Neuronal stem cell (in vitro differentiated cells): ENCODE results near the gene RC3H2.
"Not testable (repeated sequence)": the region's sequence is repeated elsewhere in the genome, so short reads cannot be mapped to it uniquely, and the experiment has no call there.

Source experiments
- DNase-seq: peaks from one replicate; pipeline ENCODE4 v3.0.0-alpha.2; 2013; ENCODE audit warnings: low spot score
- H2AFZ ChIP-seq: one replicate; pipeline ENCODE4 v1.6.1; 2013; ENCODE audit warnings: mild to moderate bottlenecking, low read length, inconsistent platforms
- H2AK5ac ChIP-seq: 2 replicates; pipeline ENCODE4 v1.6.1; 2013; ENCODE audit warnings: low read depth, mild to moderate bottlenecking, inconsistent platforms, low read length, moderate library complexity, mixed read lengths
- H2BK120ac ChIP-seq: 2 replicates; pipeline ENCODE4 v1.6.1; 2013; ENCODE audit warnings: low read depth, mild to moderate bottlenecking, inconsistent platforms, low read length, moderate library complexity, mixed read lengths
- H2BK12ac ChIP-seq: one replicate; pipeline ENCODE4 v1.6.1; 2013; ENCODE audit warnings: low read length, inconsistent platforms
- H2BK15ac ChIP-seq: 2 replicates; pipeline ENCODE4 v1.6.1; 2013; ENCODE audit warnings: mild to moderate bottlenecking, low read length, inconsistent platforms, mixed read lengths
- H2BK5ac ChIP-seq: one replicate; pipeline ENCODE4 v1.6.1; 2013; ENCODE audit warnings: inconsistent platforms, mild to moderate bottlenecking, low read length, moderate library complexity
- H3K14ac ChIP-seq: one replicate; pipeline ENCODE4 v1.6.1; 2013; ENCODE audit warnings: low read length, inconsistent platforms
- H3K18ac ChIP-seq: 2 replicates; pipeline ENCODE4 v1.6.1; 2013; ENCODE audit warnings: low read length, inconsistent platforms
- H3K23ac ChIP-seq: 2 replicates; pipeline ENCODE4 v1.6.1; 2013; ENCODE audit warnings: low read depth, mild to moderate bottlenecking, mixed read lengths, low read length, inconsistent platforms; ENCODE audit not compliant: poor library complexity
- H3K27ac ChIP-seq: replicated peaks from 3 replicates; pipeline ENCODE4 v1.5.1; 2013; ENCODE audit warnings: low read length, inconsistent platforms
- H3K27me3 ChIP-seq, 3 experiments: 2 replicates each; pipeline ENCODE4 v1.6.1; 2013; ENCODE audit warnings: low read length in 3 of 3, mild to moderate bottlenecking in 2 of 3, inconsistent platforms in 1 of 3, low read depth in 1 of 3, mixed read lengths in 1 of 3, moderate library complexity in 1 of 3; ENCODE audit not compliant: control insufficient read depth in 3 of 3, insufficient read depth in 3 of 3
- H3K36me3 ChIP-seq, 2 donors: replicated peaks in 1 of 2; 2 replicates each; pipeline ENCODE4 v1.6.1; 2013; ENCODE audit warnings: low read length in 2 of 2; ENCODE audit not compliant: control insufficient read depth in 2 of 2, insufficient read depth in 2 of 2
- H3K4ac ChIP-seq: 2 replicates; pipeline ENCODE4 v1.6.1; 2013; ENCODE audit warnings: inconsistent platforms, mild to moderate bottlenecking, low read length, moderate library complexity
- H3K4me1 ChIP-seq, 2 donors: 1 replicate in 1 of 2; 2 replicates in 1 of 2; pipeline ENCODE4 v1.6.1; 2013; ENCODE audit warnings: low read length in 2 of 2, low read depth in 1 of 2; ENCODE audit not compliant: control insufficient read depth in 2 of 2, insufficient read depth in 1 of 2
- H3K4me2 ChIP-seq: one replicate; pipeline ENCODE4 v1.6.1; 2013; ENCODE audit warnings: mild to moderate bottlenecking, low read length, inconsistent platforms; ENCODE audit not compliant: insufficient read depth, poor library complexity, severe bottlenecking
- H3K4me3 ChIP-seq, 2 donors: 2 replicates each; pipeline ENCODE4 v1.5.1; 2013; ENCODE audit warnings: low read length in 2 of 2, mild to moderate bottlenecking in 2 of 2, inconsistent platforms in 1 of 2, moderate library complexity in 1 of 2
- H3K79me1 ChIP-seq: one replicate; pipeline ENCODE4 v1.6.1; 2013; ENCODE audit warnings: low read depth, mild to moderate bottlenecking, inconsistent platforms, low read length, moderate library complexity
- H3K9ac ChIP-seq: one replicate; pipeline ENCODE4 v1.6.1; 2013; ENCODE audit warnings: mild to moderate bottlenecking, low read depth, low read length, inconsistent platforms; ENCODE audit not compliant: poor library complexity
- H3K9me3 ChIP-seq, 2 donors: replicated peaks in 1 of 2; 2 replicates each; pipeline versions ENCODE3 to v1.6.1; 2013; ENCODE audit warnings: low read length in 2 of 2, mild to moderate bottlenecking in 2 of 2, inconsistent platforms in 1 of 2, low read depth in 1 of 2, mixed read lengths in 1 of 2, moderate library complexity in 1 of 2; ENCODE audit not compliant: control insufficient read depth in 2 of 2, insufficient read depth in 1 of 2
- H4K8ac ChIP-seq: one replicate; pipeline ENCODE4 v1.6.1; 2013; ENCODE audit warnings: low read depth, mild to moderate bottlenecking, inconsistent platforms, low read length, moderate library complexity
- H4K91ac ChIP-seq: one replicate; pipeline ENCODE4 v1.6.1; 2013; ENCODE audit warnings: low read length, low read depth, mild to moderate bottlenecking, inconsistent platforms; ENCODE audit not compliant: poor library complexity
- WGBS, 2 donors: extraction: QIAGEN DNeasy Blood & Tissue Kit; methylation state at CpG; one replicate each; pipeline ENCODE4 v1.1.7; 2013; ENCODE audit warnings: missing lambda C conversion rate in 2 of 2, mixed read lengths in 1 of 2; ENCODE audit not compliant: insufficient read length in 2 of 2, insufficient replicate concordance in 1 of 2; ENCODE audit errors: extremely low coverage in 2 of 2; 5-methylcytosine and 5-hydroxymethylcytosine counted together

Gene RC3H2

GRCh38 chr9:122863407-122863806 is 41.8 kb downstream of the RC3H2 start:
- H2AFZ ChIP-seq = no peak overlapping the region
- H2BK5ac ChIP-seq = no peak overlapping the region
- H3K79me1 ChIP-seq = no peaks in the 10 kb centered on the region
- H4K91ac ChIP-seq = no peak overlapping the region
- H3K27me3 ChIP-seq = no peaks in the 10 kb centered on the region
- no peak overlapping the region for H4K8ac ChIP-seq
- H2AK5ac ChIP-seq = no peak overlapping the region
- peaks cover 0 to 9% of the 10 kb centered on the region in 2 donors for H3K9me3 ChIP-seq
- H3K4me3 ChIP-seq = no peak overlapping the region
- WGBS, 2 donors = no CpG with 5 or more reads among the region's 3 CpGs
- no peak overlapping the region for H3K14ac ChIP-seq
- DNase-seq = no peak
- H3K18ac ChIP-seq = no peak overlapping the region
- H3K23ac ChIP-seq = no peak overlapping the region
- no peak overlapping the region for H2BK15ac ChIP-seq
- H3K36me3 ChIP-seq = peaks cover 12 to 72% of the 10 kb centered on the region in 2 donors
- H2BK120ac ChIP-seq = no peak overlapping the region
- H3K4ac ChIP-seq = no peak overlapping the region
- no peaks in the 10 kb centered on the region for H3K4me1 ChIP-seq
- no peak overlapping the region for H3K9ac ChIP-seq
- no peak overlapping the region for H2BK12ac ChIP-seq
- no peak overlapping the region for H3K4me2 ChIP-seq
- H3K27ac ChIP-seq = no peak overlapping the region

- H3K4ac ChIP-seq = no peak overlapping the region
- no peaks in the 10 kb centered on the region for H3K79me1 ChIP-seq
- no peak overlapping the region for H4K8ac ChIP-seq
- no peak overlapping the region for H2BK15ac ChIP-seq
- H3K14ac ChIP-seq = no peak overlapping the region
- no peak overlapping the region for H3K4me2 ChIP-seq
- no peak overlapping the region for H3K18ac ChIP-seq
- H4K91ac ChIP-seq = no peak overlapping the region
- H2BK12ac ChIP-seq = no peak overlapping the region
- H3K27me3 ChIP-seq = no peaks in the 10 kb centered on the region
- H3K23ac ChIP-seq = no peak overlapping the region
- H3K27ac ChIP-seq = no peak overlapping the region
- H2BK5ac ChIP-seq = no peak overlapping the region
- no peaks in the 10 kb centered on the region for H3K4me1 ChIP-seq
- peaks cover 23 to 96% of the 10 kb centered on the region in 2 donors for H3K36me3 ChIP-seq
- no peak overlapping the region for H2BK120ac ChIP-seq
- DNase-seq = no peak
- no peak overlapping the region for H2AFZ ChIP-seq
- H2AK5ac ChIP-seq = no peak overlapping the region
- peaks cover 0 to 9% of the 10 kb centered on the region in 2 donors for H3K9me3 ChIP-seq
- no peak overlapping the region for H3K4me3 ChIP-seq
- WGBS, 2 donors = no CpG with 5 or more reads among the region's 8 CpGs
- no peak overlapping the region for H3K9ac ChIP-seq
These were observed 44.6 kb downstream of the RC3H2 start for GRCh38 chr9:122860319-122861142.

GRCh38 chr9:122857815-122858214 is 47.3 kb downstream of the RC3H2 start:
- no peak overlapping the region for H3K4ac ChIP-seq

DNA sequence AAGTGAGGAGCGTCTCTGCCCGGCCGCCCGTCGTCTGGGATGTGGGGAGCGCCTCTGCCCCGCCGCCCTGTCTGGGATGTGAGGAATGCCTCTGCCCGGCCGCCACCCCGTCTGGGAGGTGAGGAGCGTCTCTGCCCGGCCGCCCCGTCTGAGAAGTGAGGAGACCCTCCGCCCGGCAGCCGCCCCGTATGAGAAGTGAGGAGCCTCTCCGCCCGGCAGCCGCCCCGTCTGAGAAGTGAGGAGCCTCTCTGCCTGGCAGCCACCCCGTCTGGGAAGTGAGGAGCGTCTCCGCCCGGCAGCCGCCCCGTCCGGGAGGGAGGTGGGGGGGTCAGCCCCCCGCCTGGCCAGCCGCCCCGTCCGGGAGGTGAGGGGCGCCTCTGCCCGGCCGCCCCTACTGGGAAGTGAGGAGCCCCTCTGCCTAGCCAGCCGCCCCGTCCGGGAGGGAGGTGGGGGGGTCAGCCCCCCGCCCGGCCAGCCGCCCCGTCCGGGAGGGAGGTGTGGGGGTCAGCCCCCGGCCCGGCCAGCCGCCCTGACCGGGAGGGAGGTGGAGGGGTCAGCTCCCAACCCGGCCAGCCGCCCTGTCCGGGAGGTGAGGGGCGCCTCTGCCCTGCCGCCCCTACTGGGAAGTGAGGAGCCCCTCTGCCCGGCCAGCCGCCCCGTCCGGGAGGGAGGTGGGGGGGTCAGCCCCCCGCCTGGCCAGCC is 52.9 kb downstream of the RC3H2 start:
- H2AFZ ChIP-seq, H2BK5ac ChIP-seq, H3K9ac ChIP-seq, H3K79me1 ChIP-seq, H2BK120ac ChIP-seq, H3K4me2 ChIP-seq, H3K27ac ChIP-seq, H3K14ac ChIP-seq, H3K4me1 ChIP-seq, H2AK5ac ChIP-seq, H3K23ac ChIP-seq, H2BK15ac ChIP-seq, H3K18ac ChIP-seq, H3K4me3 ChIP-seq, DNase-seq, H3K4ac ChIP-seq, H2BK12ac ChIP-seq, H3K27me3 ChIP-seq, H4K8ac ChIP-seq, H4K91ac ChIP-seq: not testable (repeated sequence)
- H3K9me3 ChIP-seq = peaks cover 0 to 18% of the 10 kb centered on the region in 2 donors
- peaks cover 22 to 81% of the 10 kb centered on the region in 2 donors for H3K36me3 ChIP-seq
- whole genome bisulfite sequencing, 2 donors = no CpG with 5 or more reads among the region's 59 CpGs

More at GRCh38 chr9:122857815-122858214, 47.3 kb downstream of the RC3H2 start:
- no peak overlapping the region for H3K27ac ChIP-seq
- H3K79me1 ChIP-seq = no peaks in the 10 kb centered on the region
- no peak overlapping the region for H3K4me3 ChIP-seq
- H2BK120ac ChIP-seq = no peak overlapping the region
- H4K91ac ChIP-seq = no peak overlapping the region
- no peak overlapping the region for H2BK5ac ChIP-seq
- H3K36me3 ChIP-seq = peaks cover 32 to 92% of the 10 kb centered on the region in 2 donors
- no peak for DNase-seq
- H3K14ac ChIP-seq = no peak overlapping the region
- no peaks in the 10 kb centered on the region for H3K27me3 ChIP-seq
- H3K18ac ChIP-seq = no peak overlapping the region
- no peak overlapping the region for H2AFZ ChIP-seq
- no peak overlapping the region for H3K4me2 ChIP-seq
- no peak overlapping the region for H3K9ac ChIP-seq
- no peak overlapping the region for H2BK12ac ChIP-seq
- no peak overlapping the region for H2AK5ac ChIP-seq
- peaks cover 0 to 23% of the 10 kb centered on the region in 2 donors for H3K9me3 ChIP-seq
- no CpG with 5 or more reads among the region's 3 CpGs for WGBS, 2 donors
- H4K8ac ChIP-seq = no peak overlapping the region
- H2BK15ac ChIP-seq = no peak overlapping the region
- H3K23ac ChIP-seq = no peak overlapping the region
- no peaks in the 10 kb centered on the region for H3K4me1 ChIP-seq
